Activated naive CD4-positive, alpha-beta T cell treated with anti-CD3 and anti-CD28 coated beads for 36 hours (primary cell): ENCODE results near the gene GNB1. TPM values are rescaled to one million over a fixed set of nuclear protein-coding genes. Genes with fewer than 3 reads are reported as not detected.
A peak's percentile ranks its signal among the peaks of the same experiment; 100 is the strongest.

Experiments
- CTCF ChIA-PET: fragments of 350-600 bp; sonication (Branson Sonifier 250); formaldehyde crosslinking; loops from one replicate; lab custom pipeline; 2021; ENCODE audit warnings: antibody characterized with exemption; lab: Charles Lee
- DNase-seq: peaks from one replicate; pipeline ENCODE4 v3.0.0-alpha.2; 2020
- H3K27ac Mint-ChIP-seq: one replicate; pipeline ENCODE4 v1.8.0; 2021; ENCODE audit warnings: mild to moderate bottlenecking, mixed read lengths
- H3K27me3 Mint-ChIP-seq: one replicate; pipeline ENCODE4 v1.8.0; 2021; ENCODE audit warnings: low read depth, mixed read lengths
- H3K36me3 Mint-ChIP-seq: one replicate; pipeline ENCODE4 v1.8.0; 2021; ENCODE audit warnings: low read depth, mixed read lengths
- H3K4me1 Mint-ChIP-seq: one replicate; pipeline ENCODE4 v1.8.0; 2021; ENCODE audit warnings: low read depth, mixed read lengths
- H3K4me3 Mint-ChIP-seq: one replicate; pipeline ENCODE4 v1.8.0; 2021; ENCODE audit warnings: mild to moderate bottlenecking, moderate library complexity, mixed read lengths
- H3K9me3 Mint-ChIP-seq: one replicate; pipeline ENCODE4 v1.8.0; 2021; ENCODE audit warnings: mixed read lengths
- intact Hi-C: fragments of 100-400 bp; cut with micrococcal nuclease; formaldehyde crosslinking; loops from one replicate; pipeline ENCODE4 v1.15.1; 2023
- total RNA-seq, 2 experiments: library from RNA; stranded (reverse); gene quantifications; one replicate each; pipeline ENCODE4 v1.2.3, GENCODE V29; 2021

GNB1 gene
- total RNA-seq, 2 experiments from 2014 or later = 326 to 351 TPM

DNA sequence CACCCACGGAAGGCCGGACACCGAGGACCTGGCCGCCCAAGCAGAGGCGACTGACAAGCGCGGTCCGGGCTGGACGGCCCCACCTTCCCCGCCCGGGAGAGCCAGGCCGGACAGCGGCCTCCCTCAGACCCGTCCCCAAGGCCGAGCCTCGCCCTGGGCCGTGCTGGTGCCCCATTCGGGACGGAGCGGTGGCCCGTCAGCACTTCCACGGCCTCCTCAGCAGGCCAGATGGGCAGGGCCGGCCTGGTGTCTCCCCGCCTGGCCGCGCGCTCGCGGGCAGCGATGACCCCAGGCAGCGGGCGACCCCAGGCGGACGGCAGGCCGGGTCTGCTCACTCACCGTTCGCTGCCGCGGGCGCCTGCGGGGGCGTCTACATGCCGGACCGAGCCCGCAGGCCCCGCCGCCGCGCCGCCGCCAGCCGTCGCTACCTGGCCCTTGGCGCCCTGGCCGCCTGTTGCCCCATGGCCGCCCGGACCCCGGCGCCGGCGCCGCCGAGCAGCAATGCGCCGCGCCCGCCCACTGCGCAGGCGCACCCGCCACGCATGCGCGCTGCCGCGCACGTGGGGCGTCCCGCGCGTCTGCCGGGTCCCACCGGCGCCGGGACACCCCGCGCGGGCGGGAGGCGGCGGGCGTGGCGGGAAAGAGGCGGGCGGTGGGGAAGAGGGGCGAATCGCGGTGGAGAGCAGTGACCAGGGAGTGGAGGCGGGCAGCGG, 112.8 kb downstream of the GNB1 start, which contains the start of gene NADK:
TSS of gene NADK (minus strand) at position 521 of the 713 bp plus-strand sequence. CDS start 13,064 bp downstream, outside the sequence.
- peak within 1 kb of the TSS; percentile 82 for H3K4me3 Mint-ChIP-seq
- intact Hi-C loops = loop anchor here (1.0 kb wide), 1 partner anchor 113 kb away; the partner anchor contains the start of gene GNB1
- no peaks in the 10 kb centered on the region for H3K9me3 Mint-ChIP-seq
- peaks cover 62% of the 10 kb centered on the region for H3K4me1 Mint-ChIP-seq
- peak within 1 kb of the TSS; percentile 81 for H3K27ac Mint-ChIP-seq
- CTCF ChIA-PET = interaction anchor here (1.5 to 1.7 kb wide), 2 partner anchors 128 kb away, joined by 7 to 13 read pairs; no protein-coding TSS in a partner anchor
- peaks cover 8% of the 10 kb centered on the region for H3K36me3 Mint-ChIP-seq
- H3K27me3 Mint-ChIP-seq = no peaks in the 10 kb centered on the region
- DNase-seq = peak; percentile 52

DNA sequence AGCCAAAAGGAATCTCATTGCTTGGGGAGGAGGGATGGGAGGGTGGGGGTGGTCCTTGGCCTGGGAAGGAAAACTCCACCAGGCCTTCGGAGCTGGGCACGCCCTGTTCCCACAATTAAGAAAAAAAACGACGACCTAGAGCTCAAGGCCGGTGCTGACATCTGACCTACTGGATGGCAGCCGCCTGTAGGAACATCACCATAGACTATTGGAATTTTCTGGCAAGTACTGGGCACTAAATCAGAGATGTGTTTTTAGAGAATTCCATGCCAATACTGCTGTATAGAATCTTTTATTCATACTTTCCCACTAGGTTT, 113.3 kb downstream of the GNB1 start:
- Mint-ChIP-seq H3K4me1 (peaks cover 57% of the 10 kb centered on the region), H3K9me3 (no peaks in the 10 kb centered on the region), H3K27ac (peak overlapping the region; percentile 81), H3K4me3 (peak overlapping the region; percentile 82), H3K36me3 (peaks cover 10% of the 10 kb centered on the region), H3K27me3 (no peaks in the 10 kb centered on the region)
- intact Hi-C loops = no loop called here
- CTCF ChIA-PET = interaction anchor here (0.7 to 1.7 kb wide), 5 partner anchors 11 to 128 kb away, joined by 3 to 13 read pairs (median 3); no protein-coding TSS in a partner anchor
- DNase-seq = no peak

- H3K27me3 Mint-ChIP-seq = no peaks in the 10 kb centered on the region
- intact Hi-C loops = no loop called here
- DNase-seq = no peak
- peaks cover 15% of the 10 kb centered on the region for H3K36me3 Mint-ChIP-seq
- peak overlapping the region; percentile 81 for H3K27ac Mint-ChIP-seq
- H3K4me3 Mint-ChIP-seq = peak overlapping the region; percentile 82
- CTCF ChIA-PET = interaction anchor here (0.6 to 1.7 kb wide), 7 partner anchors 11 to 399 kb away, joined by 3 to 13 read pairs (median 3); no protein-coding TSS in a partner anchor
- peaks cover 56% of the 10 kb centered on the region for H3K4me1 Mint-ChIP-seq
- no peaks in the 10 kb centered on the region for H3K9me3 Mint-ChIP-seq
Observed at GRCh38 chr1:1776672-1777582, 114.0 kb downstream of the GNB1 start.

DNA sequence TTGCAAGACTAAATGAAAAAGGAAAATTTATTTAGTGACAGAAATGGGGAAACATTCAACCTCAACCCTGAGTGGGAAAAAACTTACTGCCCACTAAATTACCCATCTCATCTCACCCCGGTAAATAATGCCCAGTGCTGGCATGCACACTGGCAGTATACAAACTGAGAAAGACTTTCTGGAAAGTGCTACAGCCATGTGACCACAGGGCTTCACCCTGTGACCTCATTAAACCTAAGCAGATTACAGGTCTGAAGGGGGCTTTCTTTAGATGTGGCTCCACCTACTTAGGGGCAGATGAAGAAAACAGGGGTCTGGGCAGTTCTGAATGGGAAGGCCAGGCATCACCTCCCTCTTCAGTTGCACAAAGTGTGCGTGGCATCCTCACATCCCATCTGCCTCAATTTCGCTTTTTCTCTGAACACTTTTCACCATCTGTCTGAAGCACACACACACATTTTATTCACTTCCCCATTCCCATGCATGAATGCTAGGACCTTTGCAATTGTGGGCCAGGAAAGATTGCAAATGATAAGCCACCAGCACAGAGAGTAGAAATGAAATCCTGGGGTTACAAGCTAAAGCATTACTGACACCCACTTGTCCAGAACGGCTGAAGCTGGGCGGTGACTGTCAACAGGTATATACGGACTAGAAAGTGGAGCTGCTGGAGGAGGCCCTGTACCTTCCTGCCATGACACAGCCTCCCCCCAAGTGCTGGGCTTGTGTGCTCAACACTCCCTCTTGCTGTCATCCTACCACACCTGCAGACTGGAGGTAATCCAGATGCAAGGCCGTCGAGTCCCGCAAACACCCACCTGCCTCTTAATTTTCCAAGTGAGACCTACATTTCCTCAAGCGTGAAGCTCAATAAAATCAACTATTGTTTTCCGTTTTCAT, 115.3 kb downstream of the GNB1 start:
- H3K9me3 Mint-ChIP-seq = peaks cover 4% of the 10 kb centered on the region
- CTCF ChIA-PET = interaction anchor here (1.7 kb wide), 1 partner anchor 19 kb away, joined by 3 read pairs; no protein-coding TSS in a partner anchor
- no peaks in the 10 kb centered on the region for H3K27me3 Mint-ChIP-seq
- DNase-seq = no peak
- no peak overlapping the region for H3K27ac Mint-ChIP-seq
- H3K36me3 Mint-ChIP-seq = peaks cover 27% of the 10 kb centered on the region
- H3K4me1 Mint-ChIP-seq = peaks cover 46% of the 10 kb centered on the region
- peak overlapping the region; percentile 8 for H3K4me3 Mint-ChIP-seq
- intact Hi-C loops = no loop called here

- intact Hi-C loops = no loop called here
Observed at GRCh38 chr1:1773874-1774273, 117.0 kb downstream of the GNB1 start.

GRCh38 chr1:1771096-1771495, 119.8 kb downstream of the GNB1 start:
- Mint-ChIP-seq H3K9me3 (peaks cover 4% of the 10 kb centered on the region), H3K27ac (no peak overlapping the region), H3K27me3 (no peaks in the 10 kb centered on the region), H3K4me3 (no peak overlapping the region), H3K4me1 (peaks cover 20% of the 10 kb centered on the region), H3K36me3 (peaks cover 39% of the 10 kb centered on the region)
- intact Hi-C loops = no loop called here
- CTCF ChIA-PET = no interaction called here
- DNase-seq = no peak

More at GRCh38 chr1:1773874-1774273, 117.0 kb downstream of the GNB1 start:
- no peak overlapping the region for H3K27ac Mint-ChIP-seq
- no peak overlapping the region for H3K4me3 Mint-ChIP-seq
- peaks cover 31% of the 10 kb centered on the region for H3K4me1 Mint-ChIP-seq
- CTCF ChIA-PET = interaction anchor here (0.6 kb wide), 1 partner anchor 86 kb away, joined by 3 read pairs; no protein-coding TSS in a partner anchor
- no peaks in the 10 kb centered on the region for H3K27me3 Mint-ChIP-seq
- peaks cover 29% of the 10 kb centered on the region for H3K36me3 Mint-ChIP-seq
- no peak for DNase-seq
- peaks cover 4% of the 10 kb centered on the region for H3K9me3 Mint-ChIP-seq

- H3K4me1 Mint-ChIP-seq = peaks cover 11% of the 10 kb centered on the region
- CTCF ChIA-PET = no interaction called here
- peaks cover 4% of the 10 kb centered on the region for H3K9me3 Mint-ChIP-seq
- H3K4me3 Mint-ChIP-seq = no peak overlapping the region
- no peaks in the 10 kb centered on the region for H3K27me3 Mint-ChIP-seq
- H3K36me3 Mint-ChIP-seq = peaks cover 36% of the 10 kb centered on the region
- no peak for DNase-seq
- no peak overlapping the region for H3K27ac Mint-ChIP-seq
- intact Hi-C loops = no loop called here
Observed at GRCh38 chr1:1770102-1770501, 120.8 kb downstream of the GNB1 start.

DNA sequence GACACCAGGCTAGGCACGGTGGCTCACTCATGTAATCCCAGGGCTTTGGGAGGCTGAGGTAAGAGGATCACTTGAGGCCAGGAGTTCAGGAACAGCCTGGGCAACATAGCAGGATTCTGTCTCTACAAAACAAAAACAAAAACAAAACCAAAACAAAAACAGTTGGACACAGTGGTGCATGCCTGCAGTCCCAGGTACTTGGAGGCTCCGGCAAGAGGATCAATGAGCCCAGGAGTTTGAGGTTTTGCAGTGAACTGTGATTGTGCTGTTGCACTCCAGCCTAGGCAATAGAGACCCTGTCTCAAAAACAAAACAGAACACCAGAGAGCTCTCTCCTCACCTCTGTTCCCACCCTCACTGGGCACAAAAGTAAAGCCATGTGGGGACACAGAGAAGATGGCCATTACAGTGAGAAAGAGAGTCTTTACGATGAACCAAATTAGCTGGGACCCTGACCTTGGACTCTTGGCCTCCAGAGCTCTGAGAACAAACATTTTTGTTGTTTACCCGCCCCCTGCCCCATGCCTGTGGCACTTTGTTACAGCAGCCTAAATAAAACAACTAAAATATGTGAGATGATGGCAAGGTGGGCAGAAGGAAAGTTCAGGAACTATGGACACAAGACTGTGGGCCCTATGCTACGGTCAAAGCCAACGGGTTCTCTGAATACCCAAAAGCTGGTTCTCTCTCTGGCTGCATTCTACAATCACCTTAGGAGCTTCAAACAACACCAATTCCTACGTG, 122.5 kb downstream of the GNB1 start:
- H3K27ac Mint-ChIP-seq = no peak overlapping the region
- H3K36me3 Mint-ChIP-seq = peaks cover 39% of the 10 kb centered on the region
- H3K9me3 Mint-ChIP-seq = peaks cover 4% of the 10 kb centered on the region
- DNase-seq = no peak
- no peak overlapping the region for H3K4me3 Mint-ChIP-seq
- CTCF ChIA-PET = interaction anchor here (1.0 kb wide), 1 partner anchor 137 kb away, joined by 4 read pairs; no protein-coding TSS in a partner anchor
- no peaks in the 10 kb centered on the region for H3K27me3 Mint-ChIP-seq
- intact Hi-C loops = no loop called here
- H3K4me1 Mint-ChIP-seq = peaks cover 8% of the 10 kb centered on the region

DNA sequence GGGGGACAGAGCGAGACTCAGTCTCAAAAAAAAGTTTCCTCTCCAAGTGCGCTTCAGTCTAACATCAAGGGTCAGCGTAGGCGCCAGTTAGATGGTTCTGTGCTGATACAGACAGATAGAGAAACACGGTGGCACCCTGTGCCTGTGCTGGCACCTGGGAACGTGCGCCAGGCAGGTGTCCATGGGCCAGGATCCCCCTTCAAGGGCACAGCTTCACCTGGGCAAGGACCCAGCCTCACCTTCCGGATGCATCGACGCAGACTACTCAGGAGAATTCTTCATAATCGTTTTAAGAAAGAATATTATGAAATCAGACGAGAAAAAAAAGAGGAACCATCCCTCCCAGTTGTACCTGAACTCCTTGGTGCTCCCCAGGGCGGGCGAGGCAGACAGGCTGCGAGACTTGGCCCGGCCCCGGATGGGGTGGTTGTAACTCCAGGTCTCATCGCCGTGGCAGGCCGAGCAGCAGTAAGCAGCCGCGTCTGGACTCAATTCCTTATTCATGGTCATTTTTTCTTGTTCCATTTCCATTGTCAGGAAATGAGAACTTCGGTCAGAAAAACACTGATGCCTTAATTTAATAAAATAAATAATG, 125.9 kb downstream of the GNB1 start:
- CTCF ChIA-PET = interaction anchor here (0.9 kb wide), 1 partner anchor 141 kb away, joined by 3 read pairs; no protein-coding TSS in a partner anchor
- H3K4me1 Mint-ChIP-seq = peaks cover 6% of the 10 kb centered on the region
- H3K36me3 Mint-ChIP-seq = peaks cover 24% of the 10 kb centered on the region
- DNase-seq = no peak
- H3K4me3 Mint-ChIP-seq = no peak overlapping the region
- no peaks in the 10 kb centered on the region for H3K9me3 Mint-ChIP-seq
- H3K27ac Mint-ChIP-seq = no peak overlapping the region
- H3K27me3 Mint-ChIP-seq = no peaks in the 10 kb centered on the region
- intact Hi-C loops = no loop called here

GRCh38 chr1:1763657-1764621, 126.9 kb downstream of the GNB1 start:
- H3K27ac Mint-ChIP-seq = no peak overlapping the region
- CTCF ChIA-PET = interaction anchor here (0.9 kb wide), 1 partner anchor 142 kb away, joined by 3 read pairs; no protein-coding TSS in a partner anchor
- intact Hi-C loops = no loop called here
- no peak overlapping the region for H3K4me3 Mint-ChIP-seq
- DNase-seq = no peak
- no peaks in the 10 kb centered on the region for H3K9me3 Mint-ChIP-seq
- peaks cover 4% of the 10 kb centered on the region for H3K4me1 Mint-ChIP-seq
- H3K27me3 Mint-ChIP-seq = no peaks in the 10 kb centered on the region
- H3K36me3 Mint-ChIP-seq = peaks cover 27% of the 10 kb centered on the region
